PC-9 (cell line): ENCODE measurements around the gene SP140. TPM values are rescaled to one million over a fixed set of nuclear protein-coding genes. Genes with fewer than 3 reads are reported as not detected.

Experiments used
- BruUV-seq: library from RNA; stranded (reverse); fragments of 400-500 nt; replicated peaks from 2 replicates; lab custom pipeline; 2021; lab: Mats Ljungman, UMichigan
- CTCF ChIA-PET: fragments of 300-600 bp; sonication (Branson Sonifier 250); formaldehyde crosslinking; loops from one replicate; lab custom pipeline; 2022; ENCODE audit warnings: antibody characterized with exemption; lab: Charles Lee
- POLR2A ChIA-PET: fragments of 300-600 bp; sonication (Branson Sonifier 250); formaldehyde crosslinking; loops from one replicate; lab custom pipeline; 2022; ENCODE audit warnings: antibody characterized with exemption; ENCODE audit not compliant: unreplicated experiment; lab: Charles Lee
- DNase-seq, 2 experiments: peaks; one replicate each; pipeline versions ENCODE4 v3.0.0 to v3.0.0-alpha.2; 2015 to 2022; ENCODE audit warnings: mixed read lengths in 1 of 2
- H2AFZ ChIP-seq: fragments of 200-600 bp; sonication (generic); 2 replicates; pipeline ENCODE4 v1.8.1; 2017; ENCODE audit warnings: antibody characterized with exemption
- H3F3A ChIP-seq: fragments of 200-600 bp; sonication (generic); 2 replicates; pipeline ENCODE4 v1.8.1; 2017; ENCODE audit warnings: antibody characterized with exemption, mild to moderate bottlenecking, low read depth; ENCODE audit not compliant: insufficient read depth
- H3K27ac ChIP-seq: fragments of 200-600 bp; sonication (generic); 2 replicates; pipeline ENCODE4 v1.6.1; 2016; ENCODE audit warnings: mixed run types
- H3K27me3 ChIP-seq: fragments of 200-600 bp; sonication (generic); 2 replicates; pipeline ENCODE4 v1.6.1; 2016; ENCODE audit warnings: low read depth, mixed run types; ENCODE audit not compliant: insufficient read depth
- H3K36me3 ChIP-seq: fragments of 200-600 bp; sonication (generic); 2 replicates; pipeline ENCODE4 v1.6.1; 2016; ENCODE audit warnings: low read depth, mixed run types
- H3K4me1 ChIP-seq: fragments of 200-600 bp; sonication (generic); replicated peaks from 2 replicates; pipeline ENCODE4 v1.6.1; 2016; ENCODE audit warnings: mixed run types; ENCODE audit not compliant: insufficient read depth
- H3K4me2 ChIP-seq: fragments of 200-600 bp; sonication (generic); 2 replicates; pipeline ENCODE4 v1.6.1; 2017; ENCODE audit warnings: mixed run types
- H3K4me3 ChIP-seq: fragments of 200-600 bp; sonication (generic); 2 replicates; pipeline ENCODE4 v1.6.1; 2016; ENCODE audit warnings: mixed run types
- H3K79me2 ChIP-seq: fragments of 200-600 bp; sonication (generic); 2 replicates; pipeline ENCODE4 v1.6.1; 2017; ENCODE audit warnings: low read depth, mixed run types
- H3K9me2 ChIP-seq: fragments of 200-600 bp; sonication (generic); 2 replicates; pipeline ENCODE4 v1.8.1; 2017; ENCODE audit warnings: mild to moderate bottlenecking; ENCODE audit not compliant: insufficient read depth
- H3K9me3 ChIP-seq: fragments of 200-600 bp; sonication (generic); 2 replicates; pipeline ENCODE4 v1.8.1; 2016; ENCODE audit warnings: low read depth; ENCODE audit not compliant: insufficient read depth
- H4K20me1 ChIP-seq: fragments of 200-600 bp; sonication (generic); 2 replicates; pipeline ENCODE4 v1.8.1; 2017; ENCODE audit not compliant: insufficient read depth
- CTCF ChIP-seq: fragments of 200-600 bp; sonication (generic); conservative IDR thresholded peaks from 2 replicates; pipeline ENCODE4 v1.6.1; 2017; ENCODE audit warnings: mixed run types, antibody characterized with exemption, mild to moderate bottlenecking, moderate library complexity
- EZH2 ChIP-seq: fragments of 200-600 bp; sonication (generic); IDR thresholded peaks from 2 replicates; pipeline ENCODE4 v1.8.0; 2017; ENCODE audit warnings: antibody characterized with exemption, low read depth
- intact Hi-C: fragments of 100-400 bp; cut with micrococcal nuclease; formaldehyde crosslinking; loops from one replicate; pipeline ENCODE4 v1.10.0; 2022; ENCODE audit not compliant: unreplicated experiment
- total RNA-seq: library from RNA; stranded (reverse); gene quantifications from 2 replicates; pipeline ENCODE4 v1.2.3, GENCODE V29; 2021

SP140 gene
- total RNA-seq, 1 experiment from 2014 or later, result 0.83 TPM

DNA sequence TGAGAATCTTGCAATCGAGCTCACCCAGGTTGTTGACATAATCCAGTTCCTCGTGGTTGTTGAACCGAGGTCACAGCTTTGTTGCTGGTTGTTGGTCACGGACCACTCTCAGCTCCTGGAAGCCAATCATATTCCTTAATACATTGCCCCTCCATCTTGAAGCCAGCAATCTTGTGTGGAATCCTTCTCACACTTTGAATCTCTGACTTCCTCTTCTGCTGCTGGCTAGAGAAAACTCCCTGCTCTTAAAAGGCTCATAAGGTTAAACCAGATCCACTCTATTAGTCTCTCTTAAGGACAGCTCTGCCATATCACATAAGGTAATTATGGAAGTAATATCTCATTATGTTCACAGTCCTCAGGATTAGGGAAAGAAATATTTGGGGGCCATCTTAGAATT is 41.1 kb downstream of the SP140 start:
- POLR2A ChIA-PET, result no interaction called here
- H2AFZ ChIP-seq, result no peak overlapping the region
- CTCF ChIA-PET, result no interaction called here
- no peaks in the 10 kb centered on the region for H3K36me3 ChIP-seq
- H3F3A ChIP-seq, result no peaks in the 10 kb centered on the region
- no TSS peak for BruUV-seq
- H3K9me3 ChIP-seq, result no peaks in the 10 kb centered on the region
- H3K4me2 ChIP-seq, result no peak overlapping the region
- intact Hi-C loops, result no loop called here
- H3K4me3 ChIP-seq, result no peak overlapping the region
- no peak for TF ChIP-seq CTCF
- no peak for TF ChIP-seq EZH2
- H3K27me3 ChIP-seq, result no peaks in the 10 kb centered on the region
- H4K20me1 ChIP-seq, result no peaks in the 10 kb centered on the region
- no peaks in the 10 kb centered on the region for H3K4me1 ChIP-seq
- no peak overlapping the region for H3K27ac ChIP-seq
- no peak for DNase-seq
- no peaks in the 10 kb centered on the region for H3K79me2 ChIP-seq
- H3K9me2 ChIP-seq, result peaks cover 5% of the 10 kb centered on the region; the same call in 1 of the 2 replicates

DNA sequence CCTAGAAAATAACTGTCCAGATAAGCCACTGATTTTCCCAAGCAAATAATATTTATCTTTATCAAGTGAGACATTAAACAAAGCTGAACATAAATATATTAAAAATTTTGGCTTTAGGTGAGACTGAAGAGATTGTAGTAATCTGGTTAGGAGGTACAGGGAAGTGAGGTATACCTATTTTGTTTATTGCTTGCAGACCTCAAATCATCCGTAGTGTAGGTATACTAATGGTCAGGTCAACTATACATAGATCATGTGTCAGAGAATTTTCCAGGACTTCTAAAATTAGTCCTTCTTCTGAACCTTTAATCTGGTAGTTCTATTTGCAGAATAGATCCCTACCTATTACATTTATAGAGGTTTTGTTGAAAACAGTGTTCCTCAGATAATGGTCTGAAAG is 41.5 kb downstream of the SP140 start:
- no peaks in the 10 kb centered on the region for H3K9me3 ChIP-seq
- H3F3A ChIP-seq, result no peaks in the 10 kb centered on the region
- H3K4me3 ChIP-seq, result no peak overlapping the region
- DNase-seq, result no peak
- no peaks in the 10 kb centered on the region for H4K20me1 ChIP-seq
- TF ChIP-seq EZH2, result no peak
- H2AFZ ChIP-seq, result no peak overlapping the region
- POLR2A ChIA-PET, result no interaction called here
- H3K27ac ChIP-seq, result no peak overlapping the region
- no peaks in the 10 kb centered on the region for H3K79me2 ChIP-seq
- no peaks in the 10 kb centered on the region for H3K36me3 ChIP-seq
- H3K4me1 ChIP-seq, result no peaks in the 10 kb centered on the region
- intact Hi-C loops, result no loop called here
- no peaks in the 10 kb centered on the region for H3K27me3 ChIP-seq
- H3K9me2 ChIP-seq, result peaks cover 5% of the 10 kb centered on the region; the same call in 1 of the 2 replicates
- H3K4me2 ChIP-seq, result no peak overlapping the region
- BruUV-seq, result no TSS peak
- CTCF ChIA-PET, result no interaction called here

- intact Hi-C loops, result no loop called here
- DNase-seq, result no peak
- H3K27ac ChIP-seq, result no peak overlapping the region
- no peaks in the 10 kb centered on the region; the same call in 1 of the 2 replicates for H3K9me3 ChIP-seq
- BruUV-seq, result no TSS peak
- H3K79me2 ChIP-seq, result no peaks in the 10 kb centered on the region
- no peaks in the 10 kb centered on the region for H3K36me3 ChIP-seq
- H3K9me2 ChIP-seq, result peaks cover 5% of the 10 kb centered on the region; the same call in 1 of the 2 replicates
- no peak overlapping the region for H2AFZ ChIP-seq
- no peak for TF ChIP-seq CTCF
- H3K4me2 ChIP-seq, result no peak overlapping the region
- no peak overlapping the region for H3K4me3 ChIP-seq
- CTCF ChIA-PET, result no interaction called here
- H4K20me1 ChIP-seq, result no peaks in the 10 kb centered on the region
- no peaks in the 10 kb centered on the region for H3K4me1 ChIP-seq
- H3F3A ChIP-seq, result no peaks in the 10 kb centered on the region
- H3K27me3 ChIP-seq, result no peaks in the 10 kb centered on the region
- POLR2A ChIA-PET, result no interaction called here
Observed at GRCh38 chr2:230267556-230267955, 42.0 kb downstream of the SP140 start.

GRCh38 chr2:230268606-230269243 is 43.2 kb downstream of the SP140 start:
- Histone ChIP-seq H3K79me2 (no peaks in the 10 kb centered on the region), H3K4me1 (no peaks in the 10 kb centered on the region), H3K9me2 (peaks cover 5% of the 10 kb centered on the region; the same call in 1 of the 2 replicates), H3K27ac (no peak overlapping the region), H4K20me1 (no peaks in the 10 kb centered on the region), H3K4me3 (no peak overlapping the region), H3K27me3 (no peaks in the 10 kb centered on the region), H3K36me3 (no peaks in the 10 kb centered on the region), H2AFZ (no peak overlapping the region), H3F3A (no peaks in the 10 kb centered on the region), H3K9me3 (no peaks in the 10 kb centered on the region; the same call in 1 of the 2 replicates), H3K4me2 (no peak overlapping the region)
- no TSS peak for BruUV-seq
- POLR2A ChIA-PET, result no interaction called here
- CTCF ChIA-PET, result interaction anchor here (0.7 kb wide), 1 partner anchor 144 kb away, joined by 8 read pairs; no protein-coding TSS in a partner anchor
- no peak for DNase-seq
- intact Hi-C loops, result no loop called here
- TF ChIP-seq CTCF (no peak), EZH2 (no peak)
